Keratinocyte (primary cell): Measurements from ENCODE around the gene ATF6.

ENCODE experiments used
- EZH2 ChIP-seq: IDR thresholded peaks from one replicate; pipeline ENCODE4 v1.6.1; 2012; ENCODE audit warnings: inconsistent platforms, mild to moderate bottlenecking, low read length, moderate library complexity
- TF ChIP-seq, protein P1 (sequence below), 3 experiments: IDR thresholded peaks in 1 of 3; conservative IDR thresholded peaks in 1 of 3; optimal IDR thresholded peaks in 1 of 3; 2 replicates in 2 of 3; 3 replicates in 1 of 3; pipeline versions ENCODE3 to v1.5.1; 2011; ENCODE audit warnings: low read length in 3 of 3, mild to moderate bottlenecking in 3 of 3, moderate library complexity in 2 of 3, control low read depth in 1 of 3, inconsistent platforms in 1 of 3; ENCODE audit not compliant: insufficient read depth in 2 of 3; ENCODE audit errors: extremely low read depth in 1 of 3

GRCh38 chr1:161849518-161849917 is 83.4 kb downstream of the ATF6 start:
- TF ChIP-seq, protein P1, sequence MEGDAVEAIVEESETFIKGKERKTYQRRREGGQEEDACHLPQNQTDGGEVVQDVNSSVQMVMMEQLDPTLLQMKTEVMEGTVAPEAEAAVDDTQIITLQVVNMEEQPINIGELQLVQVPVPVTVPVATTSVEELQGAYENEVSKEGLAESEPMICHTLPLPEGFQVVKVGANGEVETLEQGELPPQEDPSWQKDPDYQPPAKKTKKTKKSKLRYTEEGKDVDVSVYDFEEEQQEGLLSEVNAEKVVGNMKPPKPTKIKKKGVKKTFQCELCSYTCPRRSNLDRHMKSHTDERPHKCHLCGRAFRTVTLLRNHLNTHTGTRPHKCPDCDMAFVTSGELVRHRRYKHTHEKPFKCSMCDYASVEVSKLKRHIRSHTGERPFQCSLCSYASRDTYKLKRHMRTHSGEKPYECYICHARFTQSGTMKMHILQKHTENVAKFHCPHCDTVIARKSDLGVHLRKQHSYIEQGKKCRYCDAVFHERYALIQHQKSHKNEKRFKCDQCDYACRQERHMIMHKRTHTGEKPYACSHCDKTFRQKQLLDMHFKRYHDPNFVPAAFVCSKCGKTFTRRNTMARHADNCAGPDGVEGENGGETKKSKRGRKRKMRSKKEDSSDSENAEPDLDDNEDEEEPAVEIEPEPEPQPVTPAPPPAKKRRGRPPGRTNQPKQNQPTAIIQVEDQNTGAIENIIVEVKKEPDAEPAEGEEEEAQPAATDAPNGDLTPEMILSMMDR (optimal IDR thresholded peaks at IDR 0.05 in 1 of 3, IDR thresholded peaks at IDR 0.05 in 1 of 3, conservative IDR thresholded peaks at IDR 0.05 in 1 of 3; ENCODE audit: extremely low read depth in 1 of 3, insufficient read depth in 2 of 3, low read length in 3 of 3) = no peak
- TF ChIP-seq EZH2 = no peak
